Measurements from ENCODE around the gene C1QTNF3. TPM values are rescaled to one million over a fixed set of nuclear protein-coding genes. Genes with fewer than 3 reads are reported as not detected.

Gene C1QTNF3
- total RNA-seq, 4 donors from 2014 or later = 7.2 to 33.0 (median 11.4) TPM

DNA sequence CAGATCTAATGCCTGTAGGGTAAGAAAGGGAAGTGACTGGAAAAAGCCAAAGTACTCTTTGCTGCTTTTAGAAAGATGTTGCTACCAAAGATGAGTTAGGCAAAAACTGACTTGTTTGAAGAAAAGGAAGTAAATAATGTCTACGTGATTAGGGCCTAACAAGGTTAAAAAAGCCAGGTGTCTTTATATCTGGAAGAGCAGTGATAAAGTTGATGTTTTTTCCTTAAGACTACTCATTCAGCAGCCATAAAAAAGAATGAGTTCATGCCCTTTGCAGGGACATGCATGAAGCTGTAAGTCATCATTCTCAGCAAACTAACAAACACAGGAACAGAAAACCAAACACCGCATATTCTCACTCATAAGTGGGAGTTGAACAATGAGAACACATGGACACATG is 21.7 kb downstream of the C1QTNF3 start:
- Histone ChIP-seq H3K36me3 (peaks cover 0 to 3% (median 0%) of the 10 kb centered on the region in 3 donors), H3K27me3 (no peaks in the 10 kb centered on the region), H3K4me3 (no peak overlapping the region), H3K27ac (no peak overlapping the region), H3K9me3 (no peaks in the 10 kb centered on the region), H3K4me1 (no peaks in the 10 kb centered on the region)
- DNase-seq = no peak
- TF ChIP-seq, protein P1, sequence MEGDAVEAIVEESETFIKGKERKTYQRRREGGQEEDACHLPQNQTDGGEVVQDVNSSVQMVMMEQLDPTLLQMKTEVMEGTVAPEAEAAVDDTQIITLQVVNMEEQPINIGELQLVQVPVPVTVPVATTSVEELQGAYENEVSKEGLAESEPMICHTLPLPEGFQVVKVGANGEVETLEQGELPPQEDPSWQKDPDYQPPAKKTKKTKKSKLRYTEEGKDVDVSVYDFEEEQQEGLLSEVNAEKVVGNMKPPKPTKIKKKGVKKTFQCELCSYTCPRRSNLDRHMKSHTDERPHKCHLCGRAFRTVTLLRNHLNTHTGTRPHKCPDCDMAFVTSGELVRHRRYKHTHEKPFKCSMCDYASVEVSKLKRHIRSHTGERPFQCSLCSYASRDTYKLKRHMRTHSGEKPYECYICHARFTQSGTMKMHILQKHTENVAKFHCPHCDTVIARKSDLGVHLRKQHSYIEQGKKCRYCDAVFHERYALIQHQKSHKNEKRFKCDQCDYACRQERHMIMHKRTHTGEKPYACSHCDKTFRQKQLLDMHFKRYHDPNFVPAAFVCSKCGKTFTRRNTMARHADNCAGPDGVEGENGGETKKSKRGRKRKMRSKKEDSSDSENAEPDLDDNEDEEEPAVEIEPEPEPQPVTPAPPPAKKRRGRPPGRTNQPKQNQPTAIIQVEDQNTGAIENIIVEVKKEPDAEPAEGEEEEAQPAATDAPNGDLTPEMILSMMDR (IDR thresholded peaks at IDR 0.05) = no peak
- no peak for TF ChIP-seq POLR2A (IDR thresholded peaks at IDR 0.05)

DNA sequence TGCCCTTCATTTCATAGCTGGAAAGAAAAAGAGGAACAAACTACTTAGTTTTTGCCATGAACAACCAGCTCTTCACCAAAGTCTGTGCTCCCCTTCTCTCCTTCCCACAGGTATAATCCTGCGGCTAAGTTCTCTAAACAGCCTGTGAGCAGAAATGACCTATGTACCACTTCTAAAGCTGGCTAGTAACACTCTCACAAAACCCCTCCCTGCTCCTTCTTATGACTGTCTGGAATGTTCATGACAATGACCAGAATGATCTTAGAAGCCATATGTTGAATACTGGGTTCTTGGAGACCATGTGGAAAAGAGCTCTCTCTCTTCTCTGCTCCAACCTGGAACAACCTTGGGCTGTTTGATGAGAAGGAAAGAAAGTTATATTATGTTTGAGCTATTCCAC is 22.3 kb downstream of the C1QTNF3 start:
- no peaks in the 10 kb centered on the region for H3K9me3 ChIP-seq
- DNase-seq = no peak

DNA sequence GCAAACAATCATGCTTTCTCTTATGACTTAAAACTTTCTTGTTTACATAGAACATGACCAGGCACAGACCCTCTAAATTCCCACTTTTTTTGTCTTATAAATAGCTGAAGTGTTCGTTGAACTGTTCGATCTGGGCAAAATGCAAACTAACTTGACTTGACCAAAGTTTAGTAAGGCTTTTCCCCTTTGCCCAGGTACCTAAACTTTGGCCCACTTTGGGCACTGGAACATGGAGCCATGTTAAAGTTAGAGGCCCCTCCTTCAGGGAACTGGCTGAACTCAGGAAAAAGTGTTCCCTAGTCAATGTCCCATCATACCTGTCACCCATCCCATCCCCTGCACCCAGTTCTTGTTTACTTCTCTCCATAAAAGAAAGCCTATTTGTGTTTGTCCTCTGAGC is 25.8 kb downstream of the C1QTNF3 start:
- Histone ChIP-seq H3K27ac (no peak overlapping the region), H3K9me3 (no peaks in the 10 kb centered on the region), H3K4me3 (no peak overlapping the region), H3K27me3 (no peaks in the 10 kb centered on the region), H3K36me3 (no peaks in the 10 kb centered on the region), H3K4me1 (peaks cover 0 to 9% (median 0%) of the 10 kb centered on the region in 4 donors)
- no peak for DNase-seq
- TF ChIP-seq, protein P1 (IDR thresholded peaks at IDR 0.05) = no peak
- no peak for TF ChIP-seq POLR2A (IDR thresholded peaks at IDR 0.05)

More for the DNA sequence above, 22.3 kb downstream of the C1QTNF3 start:
- no peak overlapping the region for H3K4me3 ChIP-seq
- peaks cover 0 to 3% (median 0%) of the 10 kb centered on the region in 3 donors for H3K36me3 ChIP-seq
- H3K4me1 ChIP-seq = no peaks in the 10 kb centered on the region
- no peaks in the 10 kb centered on the region for H3K27me3 ChIP-seq
- H3K27ac ChIP-seq = no peak overlapping the region
- no peak for TF ChIP-seq POLR2A (IDR thresholded peaks at IDR 0.05)
- TF ChIP-seq, protein P1 (IDR thresholded peaks at IDR 0.05) = no peak

DNA sequence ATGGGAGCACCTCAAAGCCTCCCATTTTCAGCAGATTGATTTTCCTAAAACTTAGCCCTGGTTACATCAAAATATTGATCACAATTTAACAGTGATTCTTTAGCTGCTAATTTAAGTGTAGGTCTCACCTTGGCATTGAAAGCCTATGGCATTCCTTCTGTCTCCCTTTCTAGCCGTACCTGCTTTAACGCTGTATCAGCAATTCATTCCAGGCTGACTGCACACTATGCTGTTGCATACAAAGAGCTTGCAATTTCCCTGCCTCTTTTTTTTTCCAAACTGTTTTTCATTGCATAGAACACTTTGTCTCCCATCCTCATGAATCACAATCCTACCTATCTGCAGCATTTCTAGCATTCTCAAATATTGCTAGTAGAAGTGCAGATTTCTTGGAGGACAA is 26.3 kb downstream of the C1QTNF3 start:
- H3K9me3 ChIP-seq = no peaks in the 10 kb centered on the region
- H3K27ac ChIP-seq = no peak overlapping the region
- TF ChIP-seq POLR2A (IDR thresholded peaks at IDR 0.05) = no peak
- TF ChIP-seq, protein P1 (IDR thresholded peaks at IDR 0.05) = no peak
- H3K27me3 ChIP-seq = no peaks in the 10 kb centered on the region
- H3K4me3 ChIP-seq = no peak overlapping the region
- no peaks in the 10 kb centered on the region for H3K36me3 ChIP-seq
- H3K4me1 ChIP-seq = peaks cover 0 to 9% (median 0%) of the 10 kb centered on the region in 4 donors
- no peak for DNase-seq

DNA sequence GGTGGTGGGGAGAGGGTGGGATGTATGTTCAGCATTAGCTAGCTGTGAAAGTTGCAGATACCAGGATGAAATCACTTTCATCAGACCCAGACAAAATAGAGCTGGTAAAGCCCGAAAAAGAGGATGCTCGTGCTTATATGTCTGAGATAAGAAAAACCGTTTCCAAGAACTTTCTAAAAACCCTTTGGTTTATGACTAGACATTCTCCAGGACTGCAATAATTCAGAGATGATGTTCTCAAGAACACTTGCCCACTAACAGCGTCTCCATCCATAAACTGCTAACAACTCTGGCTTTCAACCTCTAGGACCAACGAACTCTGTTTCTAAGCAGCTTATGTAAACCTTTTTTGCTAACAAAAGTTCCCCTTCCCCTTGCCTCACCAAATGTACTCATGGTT is 26.8 kb downstream of the C1QTNF3 start:
- Histone ChIP-seq H3K27me3 (no peaks in the 10 kb centered on the region), H3K36me3 (no peaks in the 10 kb centered on the region), H3K9me3 (no peaks in the 10 kb centered on the region), H3K4me3 (no peak overlapping the region), H3K27ac (no peak overlapping the region), H3K4me1 (peaks cover 0 to 9% (median 0%) of the 10 kb centered on the region in 4 donors)
- no peak for TF ChIP-seq POLR2A (IDR thresholded peaks at IDR 0.05)
- TF ChIP-seq, protein P1 (IDR thresholded peaks at IDR 0.05) = no peak
- no peak for DNase-seq
